IPS DF 19.7 (cell line): ENCODE measurements around the gene DNAJB11.

Source experiments
- DNase-seq: peaks from one replicate; pipeline ENCODE4 v3.0.0-alpha.2; 2013; ENCODE audit warnings: low read depth, low spot score

The DNAJB11 gene

GRCh38 chr3:186596568-186597287 lies 26.2 kb downstream of the DNAJB11 start:
- DNase-seq: peak; percentile 30

DNA sequence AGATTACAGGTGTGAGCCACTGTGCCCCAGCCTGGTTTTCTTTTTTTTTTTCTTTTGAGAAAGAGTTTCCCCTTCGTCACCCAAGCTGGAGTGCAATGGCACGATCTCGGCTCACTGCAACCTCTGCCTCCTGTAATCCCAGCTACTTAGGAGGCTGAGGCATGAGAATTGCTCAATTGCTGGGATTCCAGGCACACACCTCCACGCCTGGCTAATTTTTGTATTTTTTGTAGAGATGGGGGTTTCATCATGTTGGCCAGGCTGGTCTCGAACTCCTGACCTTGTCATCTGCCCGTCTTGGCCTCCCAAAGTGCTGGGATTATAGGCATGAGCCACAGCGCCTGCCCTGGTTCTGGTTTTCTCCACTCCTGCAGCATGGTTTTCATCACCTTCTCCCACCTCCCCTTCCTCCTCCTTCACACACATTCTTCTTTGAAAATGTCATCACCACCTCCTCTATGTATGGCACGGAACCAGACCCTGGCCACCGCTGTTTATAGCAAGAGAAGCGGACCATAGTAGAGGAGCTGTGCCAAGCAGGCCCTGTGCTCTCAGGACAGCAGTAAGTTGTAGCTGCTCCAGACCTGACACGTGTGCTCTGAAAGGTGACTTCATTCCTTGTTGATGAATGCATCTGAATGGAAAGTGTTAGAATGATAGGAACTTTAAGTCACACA lies 27.7 kb downstream of the DNAJB11 start:
- no peak for DNase-seq

- DNase-seq: no peak
These were observed 28.2 kb downstream of the DNAJB11 start for GRCh38 chr3:186598794-186599141.

- no peak for DNase-seq
These were observed 28.7 kb downstream of the DNAJB11 start for GRCh38 chr3:186599142-186599784.

- DNase-seq: no peak
These were observed 29.3 kb downstream of the DNAJB11 start for GRCh38 chr3:186599785-186600166.

GRCh38 chr3:186600896-186601295 lies 30.4 kb downstream of the DNAJB11 start:
- DNase-seq: no peak

- DNase-seq: no peak
These were observed 32.6 kb downstream of the DNAJB11 start for GRCh38 chr3:186603159-186603558.

DNA sequence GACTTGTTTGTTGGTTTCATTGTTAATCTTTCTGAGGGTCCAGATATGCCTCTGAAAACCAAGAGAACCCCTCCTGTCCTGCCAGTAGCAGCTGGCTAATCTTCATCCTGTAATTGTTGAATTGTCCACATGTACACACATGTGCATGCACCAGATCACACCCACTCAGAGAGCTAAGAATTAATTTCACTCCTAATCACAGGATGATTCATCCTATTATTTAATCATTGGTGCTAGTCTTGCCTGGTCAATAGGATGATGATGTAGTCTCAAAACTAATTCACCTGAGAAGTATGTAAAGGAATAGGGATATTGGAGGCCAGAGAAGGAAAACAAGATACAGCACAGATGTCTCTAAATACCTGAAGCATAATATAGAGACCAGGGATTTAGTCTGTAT lies 34.6 kb downstream of the DNAJB11 start:
- DNase-seq: no peak

- DNase-seq: no peak
These were observed 35.3 kb downstream of the DNAJB11 start for GRCh38 chr3:186605561-186606545.

DNA sequence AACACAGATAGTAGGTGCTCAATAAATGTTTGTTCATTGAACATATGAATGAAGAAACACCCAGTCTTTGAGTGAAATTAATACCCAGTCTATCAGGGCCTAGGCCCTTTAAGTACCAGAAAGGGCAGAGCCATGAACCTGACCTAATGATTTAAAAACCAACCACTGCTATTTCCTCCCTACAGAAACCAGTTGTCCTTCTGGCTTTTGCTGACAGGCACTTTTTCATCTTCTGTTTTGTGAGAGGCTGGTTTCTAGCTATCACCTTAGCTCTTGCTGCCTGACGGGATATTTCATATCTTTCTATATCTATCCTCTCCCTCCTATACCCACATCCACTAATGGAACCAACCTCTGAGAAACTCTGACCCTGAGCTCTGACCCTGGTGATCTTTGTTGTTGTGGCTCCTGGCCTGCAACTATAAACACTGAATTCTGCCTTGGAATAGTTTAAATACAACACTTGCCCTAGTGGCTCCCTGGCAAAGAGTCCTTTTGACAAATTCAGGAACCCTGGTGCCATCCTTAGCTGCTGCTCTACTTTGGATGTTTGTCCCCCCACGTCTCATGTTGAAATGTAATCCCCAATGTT lies 38.2 kb downstream of the DNAJB11 start:
- no peak for DNase-seq

DNA sequence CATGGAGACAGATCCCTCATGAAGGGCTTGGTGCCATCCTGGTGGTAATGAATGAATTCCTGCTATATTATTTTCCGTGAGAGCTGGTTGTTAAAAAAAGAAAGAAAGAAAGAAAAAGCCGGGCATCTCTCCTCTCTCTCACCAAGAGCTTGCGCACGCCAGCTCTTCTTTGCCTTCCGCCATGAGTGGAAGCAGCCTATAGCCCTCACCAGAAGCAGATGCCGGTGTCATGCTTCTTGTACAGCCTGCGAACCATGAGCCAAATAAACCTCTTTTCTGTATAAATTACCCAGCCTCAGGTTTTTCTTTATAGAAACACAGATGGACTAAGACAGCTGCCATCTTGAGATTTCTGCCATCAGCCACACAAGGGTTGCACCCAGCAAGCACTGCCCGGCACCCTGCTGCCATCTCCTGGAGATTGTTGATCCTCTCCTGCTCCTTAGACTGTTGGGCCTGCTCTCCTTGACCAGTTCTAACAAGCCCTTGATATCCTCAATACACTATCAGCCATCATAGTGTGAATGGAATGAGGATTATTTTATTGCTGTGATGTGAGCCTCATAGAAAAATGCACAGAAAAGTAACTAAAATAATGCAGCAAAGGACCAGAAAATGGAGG lies 38.8 kb downstream of the DNAJB11 start:
- DNase-seq: no peak

GRCh38 chr3:186612065-186612464 lies 41.5 kb downstream of the DNAJB11 start:
- DNase-seq: no peak

GRCh38 chr3:186612721-186613636 lies 42.5 kb downstream of the DNAJB11 start, which contains the start of gene AHSG:
TSS of gene AHSG (plus strand) at chr3:186613060. CDS start at chr3:186613142, 82 bp downstream.
- DNase-seq: no peak

DNA sequence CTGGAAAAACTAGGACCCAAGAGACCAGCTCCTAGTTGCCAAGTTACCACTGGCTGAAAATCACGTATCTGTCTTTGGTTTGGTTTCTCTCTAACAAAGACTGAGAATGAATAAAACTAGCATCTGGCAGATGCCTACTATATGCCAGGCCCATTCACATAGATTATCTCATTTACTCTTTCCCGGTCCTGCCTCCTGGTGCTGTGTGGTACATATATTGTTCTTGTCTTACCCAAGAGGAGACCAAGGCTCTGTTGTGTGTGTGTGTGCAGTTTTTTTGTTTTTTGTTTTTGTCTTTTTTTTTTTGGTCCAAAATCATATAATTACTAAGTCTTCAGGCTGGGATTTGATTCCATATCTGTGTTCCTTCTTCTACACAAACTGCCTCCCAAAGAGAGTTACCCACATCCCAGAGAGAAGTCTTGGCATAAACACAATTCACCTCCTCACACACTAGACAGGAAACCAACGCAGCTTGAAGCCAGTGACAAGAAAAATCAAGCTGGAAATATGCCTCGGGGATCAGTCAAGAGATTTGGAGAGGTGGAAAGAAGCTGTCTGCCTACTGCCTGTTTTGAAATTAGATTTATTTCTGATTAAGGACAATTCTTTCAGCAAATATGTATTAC lies 43.2 kb downstream of the DNAJB11 start:
- DNase-seq: no peak

DNA sequence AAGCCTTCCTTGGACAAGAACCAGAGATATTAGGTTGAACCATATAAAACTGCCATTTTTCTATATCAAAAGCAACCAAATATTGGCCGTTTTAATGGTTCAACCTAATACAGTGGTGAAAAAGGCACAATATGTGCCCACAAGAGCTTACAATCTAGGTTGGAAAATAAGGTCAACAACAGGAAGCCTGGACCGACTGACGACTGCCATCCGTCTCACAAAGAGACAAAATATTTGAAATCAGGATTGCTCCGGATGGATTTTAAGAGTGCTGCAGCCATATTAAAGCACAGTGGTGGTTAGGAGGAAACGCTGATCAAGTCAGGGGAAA lies 43.7 kb downstream of the DNAJB11 start:
- DNase-seq: no peak

- peak; percentile 50 for DNase-seq
These were observed 44.3 kb downstream of the DNAJB11 start for GRCh38 chr3:186614597-186615483.

DNA sequence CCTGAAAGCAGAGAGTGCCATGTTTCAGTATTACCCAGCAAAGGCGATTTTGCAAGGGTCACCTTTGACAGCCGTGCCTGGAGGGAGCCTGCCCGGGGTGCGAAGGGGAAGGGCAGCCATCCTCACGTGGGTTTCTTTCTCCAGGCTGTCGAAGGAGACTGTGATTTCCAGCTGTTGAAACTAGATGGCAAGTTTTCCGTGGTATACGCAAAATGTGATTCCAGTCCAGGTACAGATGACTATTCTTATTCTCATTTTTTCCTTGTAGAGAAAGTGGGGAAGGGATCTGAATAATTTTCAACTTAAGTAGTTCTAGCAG lies 45.7 kb downstream of the DNAJB11 start:
- DNase-seq: no peak
